GM12864 (cell line): Measurements from ENCODE around the gene TSBP1.

Source experiments
- DNase-seq: peaks from one replicate; pipeline ENCODE4 v3.0.0-alpha.2; 2011; ENCODE audit warnings: low read depth
- H3K4me3 ChIP-seq: 2 replicates; pipeline ENCODE4 v1.5.1; 2011; ENCODE audit warnings: mild to moderate bottlenecking, low read depth, low read length, control low read depth
- TF ChIP-seq, protein P1 (sequence below): IDR thresholded peaks from 2 replicates; pipeline ENCODE4 v1.5.1; 2011; ENCODE audit warnings: low read depth, mild to moderate bottlenecking, moderate library complexity, low read length, control low read depth, inconsistent platforms; ENCODE audit errors: missing control alignments

Gene TSBP1, protein sequence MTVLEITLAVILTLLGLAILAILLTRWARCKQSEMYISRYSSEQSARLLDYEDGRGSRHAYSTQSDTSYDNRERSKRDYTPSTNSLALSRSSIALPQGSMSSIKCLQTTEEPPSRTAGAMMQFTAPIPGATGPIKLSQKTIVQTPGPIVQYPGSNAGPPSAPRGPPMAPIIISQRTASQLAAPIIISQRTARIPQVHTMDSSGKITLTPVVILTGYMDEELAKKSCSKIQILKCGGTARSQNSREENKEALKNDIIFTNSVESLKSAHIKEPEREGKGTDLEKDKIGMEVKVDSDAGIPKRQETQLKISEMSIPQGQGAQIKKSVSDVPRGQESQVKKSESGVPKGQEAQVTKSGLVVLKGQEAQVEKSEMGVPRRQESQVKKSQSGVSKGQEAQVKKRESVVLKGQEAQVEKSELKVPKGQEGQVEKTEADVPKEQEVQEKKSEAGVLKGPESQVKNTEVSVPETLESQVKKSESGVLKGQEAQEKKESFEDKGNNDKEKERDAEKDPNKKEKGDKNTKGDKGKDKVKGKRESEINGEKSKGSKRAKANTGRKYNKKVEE

DNA sequence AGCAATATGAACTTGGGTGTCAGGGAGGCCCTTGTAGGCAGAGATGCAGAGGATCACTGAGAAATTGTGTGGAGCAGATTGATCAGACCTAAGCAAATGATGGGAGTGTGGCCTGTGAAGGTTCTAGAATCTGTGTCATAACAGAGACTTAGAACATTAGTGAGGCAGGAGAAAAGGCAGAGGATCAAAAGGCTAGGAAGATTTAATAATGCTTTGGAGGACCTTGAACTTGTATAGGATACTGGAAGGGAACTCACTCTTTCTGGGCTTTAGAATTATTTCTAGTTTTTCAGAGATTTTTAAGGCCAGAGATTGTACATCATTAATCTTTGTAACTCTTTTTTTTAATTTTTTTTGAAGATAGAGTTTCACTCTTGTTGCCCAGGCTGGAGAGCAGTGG is at the start of gene TSBP1:
TSS of gene TSBP1 (minus strand) at position 101 of the 400 bp plus-strand sequence. CDS start 197 bp downstream, outside the sequence.
- TF ChIP-seq, protein P1, sequence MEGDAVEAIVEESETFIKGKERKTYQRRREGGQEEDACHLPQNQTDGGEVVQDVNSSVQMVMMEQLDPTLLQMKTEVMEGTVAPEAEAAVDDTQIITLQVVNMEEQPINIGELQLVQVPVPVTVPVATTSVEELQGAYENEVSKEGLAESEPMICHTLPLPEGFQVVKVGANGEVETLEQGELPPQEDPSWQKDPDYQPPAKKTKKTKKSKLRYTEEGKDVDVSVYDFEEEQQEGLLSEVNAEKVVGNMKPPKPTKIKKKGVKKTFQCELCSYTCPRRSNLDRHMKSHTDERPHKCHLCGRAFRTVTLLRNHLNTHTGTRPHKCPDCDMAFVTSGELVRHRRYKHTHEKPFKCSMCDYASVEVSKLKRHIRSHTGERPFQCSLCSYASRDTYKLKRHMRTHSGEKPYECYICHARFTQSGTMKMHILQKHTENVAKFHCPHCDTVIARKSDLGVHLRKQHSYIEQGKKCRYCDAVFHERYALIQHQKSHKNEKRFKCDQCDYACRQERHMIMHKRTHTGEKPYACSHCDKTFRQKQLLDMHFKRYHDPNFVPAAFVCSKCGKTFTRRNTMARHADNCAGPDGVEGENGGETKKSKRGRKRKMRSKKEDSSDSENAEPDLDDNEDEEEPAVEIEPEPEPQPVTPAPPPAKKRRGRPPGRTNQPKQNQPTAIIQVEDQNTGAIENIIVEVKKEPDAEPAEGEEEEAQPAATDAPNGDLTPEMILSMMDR = no peak
- no peak for DNase-seq
- H3K4me3 ChIP-seq = no peak within 1 kb of the TSS

DNA sequence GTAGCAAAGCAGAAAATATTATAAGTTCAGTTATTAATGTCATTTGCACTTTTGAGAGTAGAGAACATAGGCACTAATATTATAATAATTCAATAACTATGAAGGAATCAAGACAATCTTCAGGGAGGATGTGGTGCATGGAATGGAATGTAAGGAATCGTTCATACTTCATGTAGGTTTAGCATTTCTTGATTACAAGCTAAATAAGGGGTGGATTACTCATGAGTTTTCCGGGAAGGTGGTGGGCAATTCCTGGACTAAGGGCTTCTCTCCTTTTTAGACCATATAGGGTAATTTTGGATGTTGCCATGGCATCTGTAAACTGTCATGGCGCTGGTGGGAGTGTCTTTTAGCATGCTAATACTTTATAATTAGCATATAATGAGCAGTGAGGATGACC is 44.3 kb upstream of the TSBP1 start:
- no peak for DNase-seq
- H3K4me3 ChIP-seq = no peak overlapping the region
- TF ChIP-seq, protein P1 = no peak

DNA sequence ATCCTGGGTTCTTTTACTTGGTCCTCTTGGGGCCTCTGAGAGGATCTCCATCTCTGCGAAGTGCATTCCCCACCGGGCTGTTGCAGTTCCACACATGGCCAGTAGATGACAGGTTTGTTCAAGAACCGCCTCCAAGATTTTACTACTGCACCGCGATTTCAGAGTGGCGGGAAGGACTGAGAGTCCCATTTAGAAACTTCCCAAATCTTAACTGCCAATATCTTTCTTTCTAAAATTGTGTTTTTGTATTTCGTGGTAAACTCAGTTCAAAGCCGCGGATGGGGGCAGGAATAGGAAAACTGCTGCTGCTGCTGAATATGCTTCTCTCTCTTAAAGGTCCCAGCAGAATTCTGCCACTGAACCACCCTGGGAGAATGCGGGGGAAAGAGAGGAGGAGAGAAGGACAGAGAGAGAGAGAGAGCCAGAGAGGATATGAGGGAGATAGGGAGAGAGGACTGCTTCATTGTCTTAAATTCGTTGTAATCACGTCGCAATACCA is 43.9 kb upstream of the TSBP1 start:
- TF ChIP-seq, protein P1 = peak; percentile 98
- DNase-seq = peak; percentile 55
- H3K4me3 ChIP-seq = peak overlapping the region; percentile 14; the same call in 1 of the 2 replicates

DNA sequence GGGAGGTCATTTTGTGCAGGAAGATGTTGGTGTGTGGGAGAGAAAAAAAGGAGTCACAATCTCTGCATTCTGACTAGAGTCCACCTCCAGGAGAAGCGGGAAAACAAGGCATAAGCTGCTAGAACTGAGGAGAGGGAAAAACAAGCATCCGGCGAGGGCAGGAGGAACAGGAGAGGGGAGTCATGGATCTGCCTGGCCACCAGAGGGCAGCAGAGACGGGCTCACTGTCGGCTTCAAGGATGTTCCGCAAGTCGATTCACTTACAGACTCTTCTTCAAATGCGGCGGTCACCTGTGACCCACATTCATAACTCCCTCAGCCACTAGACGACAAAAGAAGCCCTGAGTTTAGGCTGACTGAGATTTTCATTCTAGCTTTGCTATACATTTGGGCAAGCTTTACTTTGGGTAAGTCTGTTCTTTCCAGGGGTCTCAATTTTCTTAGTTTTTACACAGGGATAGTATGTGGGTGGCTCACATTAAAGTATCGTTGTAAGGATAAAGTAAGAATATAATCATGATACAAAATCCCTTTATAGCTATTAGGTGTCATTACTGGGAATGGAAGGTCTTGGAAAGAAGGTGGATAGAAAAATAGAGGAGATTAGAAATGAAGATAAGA is 41.8 kb upstream of the TSBP1 start:
- H3K4me3 ChIP-seq = no peak overlapping the region
- TF ChIP-seq, protein P1 = peak; percentile 99
- peak; percentile 67 for DNase-seq

DNA sequence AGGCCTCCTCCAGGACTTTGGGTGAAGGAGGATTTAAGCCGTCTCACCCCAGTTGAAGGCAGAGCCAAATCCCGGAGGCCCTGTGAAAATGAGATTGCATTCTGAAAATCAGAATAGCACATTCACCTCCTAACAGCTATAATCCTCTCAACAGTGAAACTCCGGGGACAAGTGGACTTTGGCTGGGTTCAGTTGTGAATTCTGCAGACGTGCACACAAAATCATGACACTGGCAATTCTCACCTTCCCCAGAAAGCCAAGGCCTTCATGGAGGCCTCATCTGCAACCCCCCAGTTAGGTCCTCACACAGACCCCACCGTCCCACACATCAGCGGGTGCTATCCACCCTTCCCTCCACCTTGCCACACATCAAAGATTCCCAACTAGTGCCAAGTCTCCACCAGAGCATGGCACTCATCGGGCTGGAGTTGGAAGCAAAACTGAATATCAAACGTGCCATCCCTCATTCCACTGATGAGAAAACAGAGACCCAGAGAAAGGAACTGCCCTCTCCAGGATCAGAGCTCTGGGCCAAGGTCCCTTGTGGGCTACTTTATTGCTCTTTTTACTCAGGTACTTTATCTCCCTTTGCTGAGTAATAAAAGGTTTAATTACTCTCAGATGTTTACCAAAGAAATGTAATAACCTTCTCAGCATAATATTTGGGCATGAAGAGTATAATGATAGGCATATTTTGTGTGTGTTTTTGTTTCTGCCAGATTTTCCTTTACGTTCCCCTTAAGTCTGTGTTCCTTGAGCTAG is 40.0 kb upstream of the TSBP1 start:
- no peak for DNase-seq
- H3K4me3 ChIP-seq = no peak overlapping the region
- TF ChIP-seq, protein P1 = no peak

DNA sequence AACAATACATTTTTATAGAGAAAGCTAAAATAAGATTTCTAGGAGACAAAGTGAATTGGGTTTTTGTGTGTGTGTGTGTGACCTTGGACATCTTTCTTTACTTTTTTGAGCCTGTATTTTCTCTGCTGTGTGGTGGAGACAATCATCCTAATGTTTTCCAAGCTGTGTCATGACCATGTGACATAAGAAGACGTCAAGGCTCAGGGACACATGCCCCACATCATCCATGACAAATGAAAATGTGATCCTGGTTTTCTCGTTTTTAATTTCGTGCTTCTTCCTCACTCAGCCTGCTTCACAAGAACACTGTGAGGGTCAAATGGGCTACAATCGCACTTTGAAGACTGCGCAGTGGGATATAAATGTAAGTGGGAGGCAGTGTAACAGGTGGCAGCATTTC is 39.2 kb upstream of the TSBP1 start:
- DNase-seq = no peak
- H3K4me3 ChIP-seq = no peak overlapping the region
- TF ChIP-seq, protein P1 = no peak
